H1 (cell line): ENCODE data around the gene ERVFRD-1. TPM values are rescaled to one million over a fixed set of nuclear protein-coding genes. Genes with fewer than 3 reads are reported as not detected.

ENCODE experiments used
- CTCF ChIA-PET: fragments of 300-600 bp; sonication (Branson Sonifier 250); formaldehyde crosslinking; loops from one replicate; lab custom pipeline; 2021; ENCODE audit not compliant: partially characterized antibody; lab: Charles Lee
- POLR2A ChIA-PET: fragments of 300-600 bp; sonication (Branson Sonifier 250); formaldehyde crosslinking; loops from one replicate; lab custom pipeline; 2021; ENCODE audit warnings: inconsistent platforms; ENCODE audit not compliant: partially characterized antibody; lab: Charles Lee
- DNase-seq, 2 experiments: peaks; one replicate each; pipeline versions ENCODE4 v3.0.0 to v3.0.0-alpha.2; 2010 to 2022; ENCODE audit warnings: low spot score in 2 of 2, low read depth in 1 of 2, mixed read lengths in 1 of 2
- FAIRE-seq: peaks from 2 replicates; lab custom pipeline; 2011; peaks lifted over from hg19 to GRCh38; lab: Jason Lieb, UNC
- H2AFZ ChIP-seq: 2 replicates; pipeline ENCODE4 v1.8.1; 2012; ENCODE audit warnings: low read length, inconsistent platforms
- H2AK5ac ChIP-seq: 2 replicates; pipeline ENCODE4 v1.6.1; 2013; ENCODE audit warnings: low read depth, low read length
- H2BK120ac ChIP-seq: replicated peaks from 2 replicates; pipeline ENCODE3; 2013; ENCODE audit warnings: low read depth, low read length, inconsistent platforms
- H2BK12ac ChIP-seq: 2 replicates; pipeline ENCODE4 v1.6.1; 2013; ENCODE audit warnings: low read depth, low read length
- H2BK15ac ChIP-seq: 2 replicates; pipeline ENCODE4 v1.6.1; 2013; ENCODE audit warnings: low read length
- H2BK20ac ChIP-seq: 2 replicates; pipeline ENCODE4 v1.6.1; 2013; ENCODE audit warnings: low read length
- H2BK5ac ChIP-seq: 2 replicates; pipeline ENCODE4 v1.6.1; 2013; ENCODE audit warnings: low read depth, low read length
- H3K14ac ChIP-seq: 2 replicates; pipeline ENCODE4 v1.6.1; 2013; ENCODE audit warnings: inconsistent platforms; ENCODE audit not compliant: insufficient read length
- H3K18ac ChIP-seq: 2 replicates; pipeline ENCODE4 v1.6.1; 2013; ENCODE audit warnings: low read length; ENCODE audit errors: extremely low read depth
- H3K23ac ChIP-seq: 2 replicates; pipeline ENCODE4 v1.6.1; 2013; ENCODE audit warnings: inconsistent platforms; ENCODE audit not compliant: insufficient read length
- H3K23me2 ChIP-seq: 2 replicates; pipeline ENCODE4 v1.6.1; 2013; ENCODE audit warnings: low read depth, low read length
- H3K27ac ChIP-seq: 2 replicates; pipeline ENCODE4 v1.6.1; 2011; ENCODE audit warnings: low read depth, low read length, inconsistent platforms
- H3K27me3 ChIP-seq, 4 experiments: replicated peaks in 1 of 4; 1 replicate in 1 of 4; 2 replicates in 3 of 4; pipeline versions ENCODE4 v1.6.1 to v1.8.1; 2011 to 2013; ENCODE audit warnings: low read length in 3 of 4, mild to moderate bottlenecking in 3 of 4, inconsistent platforms in 2 of 4, mixed read lengths in 2 of 4, moderate library complexity in 1 of 4; ENCODE audit not compliant: control insufficient read depth in 3 of 4, insufficient read depth in 3 of 4; ENCODE audit errors: extremely low read depth in 1 of 4
- H3K36me3 ChIP-seq, 4 experiments: 2 replicates each; pipeline versions ENCODE4 v1.6.1 to v1.8.1; 2011 to 2013; ENCODE audit warnings: mild to moderate bottlenecking in 4 of 4, low read length in 3 of 4, moderate library complexity in 2 of 4, control low read depth in 1 of 4, inconsistent platforms in 1 of 4; ENCODE audit not compliant: insufficient read depth in 4 of 4, control insufficient read depth in 2 of 4
- H3K4ac ChIP-seq: replicated peaks from 2 replicates; pipeline ENCODE3; 2013; ENCODE audit warnings: low read length, low read depth, mixed read lengths, inconsistent platforms; ENCODE audit not compliant: insufficient read length
- H3K4me1 ChIP-seq, 4 experiments: replicated peaks in 1 of 4; 1 replicate in 1 of 4; 2 replicates in 3 of 4; pipeline versions ENCODE4 v1.6.1 to v1.8.1; 2011 to 2013; ENCODE audit warnings: low read length in 3 of 4, inconsistent platforms in 2 of 4, mixed read lengths in 1 of 4; ENCODE audit not compliant: insufficient read depth in 4 of 4, control insufficient read depth in 3 of 4
- H3K4me2 ChIP-seq, 2 experiments: 2 replicates each; pipeline versions ENCODE4 v1.6.1 to v1.8.1; 2011 to 2013; ENCODE audit warnings: low read depth in 2 of 2, low read length in 2 of 2, control low read depth in 1 of 2, inconsistent platforms in 1 of 2, mild to moderate bottlenecking in 1 of 2; ENCODE audit not compliant: insufficient read depth in 1 of 2
- H3K4me3 ChIP-seq, 4 experiments: fragments of 200-600, 300-600 bp in 1 of 4; sonication (generic), shearing (Covaris generic), sonication (Bioruptor Twin) in 1 of 4; 2 replicates each; pipeline versions ENCODE4 v1.5.1 to v1.8.1; 2011 to 2016; ENCODE audit warnings: low read length in 4 of 4, low read depth in 3 of 4, control low read depth in 2 of 4, inconsistent platforms in 2 of 4, mild to moderate bottlenecking in 2 of 4, mixed read lengths in 1 of 4, moderate library complexity in 1 of 4; ENCODE audit not compliant: insufficient read depth in 2 of 4; ENCODE audit errors: extremely low read depth in 1 of 4
- H3K56ac ChIP-seq: replicated peaks from 2 replicates; pipeline ENCODE3; 2013; ENCODE audit warnings: low read depth, mild to moderate bottlenecking, mixed read lengths, low read length, inconsistent platforms; ENCODE audit not compliant: insufficient read length
- H3K79me1 ChIP-seq: 2 replicates; pipeline ENCODE4 v1.6.1; 2013; ENCODE audit warnings: low read depth, low read length, control low read depth
- H3K79me2 ChIP-seq, 2 experiments: 2 replicates each; pipeline versions ENCODE4 v1.6.1 to v1.8.1; 2012 to 2013; ENCODE audit warnings: low read length in 2 of 2, mild to moderate bottlenecking in 2 of 2, inconsistent platforms in 1 of 2; ENCODE audit not compliant: insufficient read depth in 2 of 2, control insufficient read depth in 1 of 2
- H3K9ac ChIP-seq, 4 experiments: replicated peaks in 1 of 4; 1 replicate in 1 of 4; 2 replicates in 3 of 4; pipeline versions ENCODE4 v1.6.1 to v1.8.1; 2011 to 2013; ENCODE audit warnings: low read depth in 3 of 4, low read length in 3 of 4, control low read depth in 2 of 4, mild to moderate bottlenecking in 2 of 4, moderate library complexity in 2 of 4, inconsistent platforms in 1 of 4; ENCODE audit errors: extremely low read depth in 1 of 4
- H3K9me3 ChIP-seq, 2 experiments: 2 replicates each; pipeline versions ENCODE4 v1.6.1 to v1.8.1; 2012 to 2013; ENCODE audit warnings: mild to moderate bottlenecking in 2 of 2, moderate library complexity in 2 of 2, control low read depth in 1 of 2, inconsistent platforms in 1 of 2, low read depth in 1 of 2, low read length in 1 of 2, mixed read lengths in 1 of 2; ENCODE audit not compliant: insufficient read depth in 2 of 2
- H4K20me1 ChIP-seq, 2 experiments: replicated peaks in 1 of 2; 2 replicates each; pipeline versions ENCODE3 to v1.8.1; 2011 to 2013; ENCODE audit warnings: inconsistent platforms in 2 of 2, low read length in 2 of 2, mild to moderate bottlenecking in 1 of 2; ENCODE audit not compliant: insufficient read depth in 2 of 2, control insufficient read depth in 1 of 2
- H4K5ac ChIP-seq: 2 replicates; pipeline ENCODE4 v1.6.1; 2013; ENCODE audit warnings: low read length, low read depth, mixed read lengths, inconsistent platforms; ENCODE audit not compliant: insufficient read length
- H4K8ac ChIP-seq: 2 replicates; pipeline ENCODE4 v1.8.0; 2013; ENCODE audit warnings: mild to moderate bottlenecking, moderate library complexity, low read length, inconsistent platforms; ENCODE audit not compliant: insufficient read depth; ENCODE audit errors: extremely low read depth
- H4K91ac ChIP-seq: replicated peaks from 2 replicates; pipeline ENCODE3; 2013; ENCODE audit warnings: low read length, mixed read lengths, inconsistent platforms; ENCODE audit not compliant: insufficient read length
- EP300 ChIP-seq, 2 experiments: IDR thresholded peaks; 1 replicate in 1 of 2; 2 replicates in 1 of 2; pipeline ENCODE4 v1.6.1; 2011 to 2012; ENCODE audit warnings: low read depth in 2 of 2, low read length in 2 of 2, mild to moderate bottlenecking in 2 of 2, borderline replicate concordance in 1 of 2, inconsistent platforms in 1 of 2, moderate library complexity in 1 of 2
- EZH2 ChIP-seq: fragments of 200-600 bp; sonication (generic); IDR thresholded peaks from 2 replicates; pipeline ENCODE4 v1.7.1; 2012; ENCODE audit warnings: low read depth, mild to moderate bottlenecking, moderate library complexity, low read length, inconsistent platforms; ENCODE audit not compliant: severe bottlenecking
- NANOG ChIP-seq: IDR thresholded peaks from 2 replicates; pipeline ENCODE4 v1.6.1; 2011; ENCODE audit warnings: low read length, low read depth, mild to moderate bottlenecking, inconsistent platforms; ENCODE audit not compliant: insufficient read depth, poor library complexity, severe bottlenecking
- SIRT6 ChIP-seq: IDR thresholded peaks from one replicate; pipeline ENCODE4 v1.7.1; 2012; ENCODE audit warnings: low read length, inconsistent platforms
- TCF12 ChIP-seq: IDR thresholded peaks from 2 replicates; pipeline ENCODE4 v1.6.1; 2011; ENCODE audit warnings: low read depth, mild to moderate bottlenecking, low read length
- WGBS, 2 experiments: shearing (Covaris generic) in 1 of 2; methylation state at CpG; one replicate each; pipeline versions ENCODE4 v1.1.6 to v1.1.7; 2013 to 2015; ENCODE audit warnings: low lambda C conversion rate in 2 of 2, mixed read lengths in 2 of 2, inconsistent platforms in 1 of 2, low coverage in 1 of 2, missing lambda C conversion rate in 1 of 2; ENCODE audit not compliant: insufficient replicate concordance in 2 of 2, insufficient coverage in 1 of 2, insufficient read length in 1 of 2; ENCODE audit errors: extremely low coverage in 1 of 2, missing lambda C conversion rate in 1 of 2; 5-methylcytosine and 5-hydroxymethylcytosine counted together
- polyA plus RNA-seq, 7 experiments: library from polyadenylated mRNA; depleted of rRNA in 3 of 7; stranded (reverse) in 5 of 7; unstranded in 2 of 7; fragments of >200 nt in 5 of 7; fragments of 200-250 nt in 2 of 7; gene quantifications; 1 replicate in 5 of 7; 2 replicates in 1 of 7; 4 replicates in 1 of 7; pipeline versions ENCODE4 v1.2.1 to v1.2.3, GENCODE V29; 2011 to 2013; ENCODE audit warnings: missing spikeins in 2 of 7, mixed read lengths in 2 of 7
- total RNA-seq: library from RNA; stranded (reverse); fragmentation: NEBNext Ultra II Directional; extraction: Animal tissue kit (Norgen Biotek cat#: 25700); gene quantifications from 2 replicates; pipeline ENCODE4 v1.2.1, GENCODE V29; 2021

Gene ERVFRD-1
- total and polyA plus RNA-seq, 2 of the 8 experiments (the other 6 are each of a cell fraction or from before 2014, with no cell fraction given): not detected

- no peak overlapping the region for H3K23ac ChIP-seq
- ChIA-PET CTCF (interaction anchor here (0.6 to 5.0 kb wide), 11 partner anchors 10 to 1436 kb away, joined by 3 to 34 read pairs (median 3); partner anchors contain the start of gene SMIM13), POLR2A (no interaction called here)
- H2BK5ac ChIP-seq: no peak overlapping the region
- no peak overlapping the region for H3K56ac ChIP-seq
- no peak overlapping the region for H3K4ac ChIP-seq
- H3K14ac ChIP-seq: no peak overlapping the region
- H3K79me2 ChIP-seq: no peaks in the 10 kb centered on the region
- no peak overlapping the region for H3K18ac ChIP-seq
- H2BK12ac ChIP-seq: no peak overlapping the region
- no peaks in the 10 kb centered on the region for H3K23me2 ChIP-seq
- no peak overlapping the region for H2AFZ ChIP-seq
- no peak for FAIRE-seq
- DNase-seq: no peak
- H2BK20ac ChIP-seq: no peak overlapping the region
- H3K36me3 ChIP-seq: no peaks in the 10 kb centered on the region
- H3K4me1 ChIP-seq: no peaks in the 10 kb centered on the region
- H3K9ac ChIP-seq: no peak overlapping the region
- WGBS, 2 experiments: 82% methylated on average over 3 of the region's 3 CpGs; no CpG with 5 or more reads in 1 of the 2 experiments
- no peak overlapping the region for H3K4me3 ChIP-seq
- H2AK5ac ChIP-seq: no peak overlapping the region
- no peaks in the 10 kb centered on the region for H3K27me3 ChIP-seq
- no peak overlapping the region for H4K8ac ChIP-seq
- no peak overlapping the region for H4K91ac ChIP-seq
- H3K4me2 ChIP-seq: no peak overlapping the region
- no peaks in the 10 kb centered on the region for H3K9me3 ChIP-seq
- H4K5ac ChIP-seq: no peak overlapping the region
- no peaks in the 10 kb centered on the region for H3K79me1 ChIP-seq
- no peak for TF ChIP-seq EZH2
- TF ChIP-seq TCF12: no peak
- TF ChIP-seq NANOG: no peak
- no peak for TF ChIP-seq EP300 (IDR thresholded peaks at IDR 0.05; ENCODE audit: borderline replicate concordance in 1 of 2, low read depth in 2 of 2, low read length in 2 of 2)
- no peak for TF ChIP-seq SIRT6
- H3K27ac ChIP-seq: no peak overlapping the region
- no peak overlapping the region for H2BK120ac ChIP-seq
- no peak overlapping the region for H2BK15ac ChIP-seq
- no peaks in the 10 kb centered on the region for H4K20me1 ChIP-seq
Measured at GRCh38 chr6:11064836-11065235, 46.7 kb downstream of the ERVFRD-1 start.
